GM19043 (cell line): ENCODE data around the gene CTSO.

Experiments used
- ATAC-seq: cut with Tn5 transposase; IDR thresholded peaks from one replicate; pipeline ENCODE4 v1.9.1; 2021; ENCODE audit warnings: low read depth; ENCODE audit not compliant: unreplicated experiment

Gene CTSO

DNA sequence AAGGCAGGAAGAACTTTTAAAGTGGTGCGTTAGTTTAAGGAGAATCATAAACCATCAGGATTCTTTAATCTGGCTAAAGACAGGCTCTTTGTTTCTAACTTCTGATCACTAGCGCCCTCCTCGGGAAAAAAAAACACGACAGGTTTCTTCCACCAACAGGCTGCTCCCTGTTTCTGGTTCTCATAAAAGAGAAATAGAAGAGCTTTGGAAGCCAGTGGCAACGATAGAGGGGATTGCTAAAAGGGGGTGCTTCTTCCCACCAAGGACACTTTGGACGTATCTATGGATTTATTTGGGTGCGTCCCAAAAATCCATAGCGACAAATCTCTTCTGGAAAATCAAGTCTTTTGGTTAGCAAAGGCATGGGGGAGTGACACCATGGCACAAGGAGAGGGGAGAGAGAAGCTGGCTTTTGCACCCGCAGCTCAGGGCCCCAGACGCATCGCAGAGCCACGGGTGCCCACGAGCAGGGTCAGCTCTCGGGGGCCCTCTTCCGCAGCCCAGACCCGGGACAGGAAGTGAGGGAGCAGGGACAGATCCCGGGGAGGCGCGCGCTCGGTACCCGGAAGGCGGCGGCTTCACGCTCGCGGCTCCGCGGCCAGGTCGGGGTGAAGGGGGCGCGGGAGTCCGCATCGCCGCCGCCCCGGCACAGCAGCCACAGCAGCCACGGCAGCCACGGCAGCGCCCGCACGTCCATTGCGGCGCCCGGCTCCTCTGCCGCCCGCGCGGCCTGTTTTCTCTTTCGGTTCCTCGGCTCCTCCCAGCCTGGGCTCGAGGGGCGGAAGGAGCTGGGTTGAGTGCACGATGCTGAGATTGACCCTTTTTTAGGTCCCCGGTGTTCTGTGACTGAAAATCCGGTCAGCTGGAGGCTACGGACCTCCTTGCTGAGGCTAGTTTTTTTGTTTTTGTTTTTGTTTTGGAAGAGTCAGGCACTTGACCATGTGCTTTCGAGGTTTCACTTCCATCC lies at the start of gene CTSO:
CTSO (minus strand) TSS at position 716 of the 967 bp plus-strand sequence; CDS start at position 697, 19 bp downstream.
- ATAC-seq, result peak; percentile 88

GRCh38 chr4:156000491-156000890 lies 46.8 kb upstream of the CTSO start:
- no peak for ATAC-seq

GRCh38 chr4:155999725-156000124 lies 46.1 kb upstream of the CTSO start:
- no peak for ATAC-seq

DNA sequence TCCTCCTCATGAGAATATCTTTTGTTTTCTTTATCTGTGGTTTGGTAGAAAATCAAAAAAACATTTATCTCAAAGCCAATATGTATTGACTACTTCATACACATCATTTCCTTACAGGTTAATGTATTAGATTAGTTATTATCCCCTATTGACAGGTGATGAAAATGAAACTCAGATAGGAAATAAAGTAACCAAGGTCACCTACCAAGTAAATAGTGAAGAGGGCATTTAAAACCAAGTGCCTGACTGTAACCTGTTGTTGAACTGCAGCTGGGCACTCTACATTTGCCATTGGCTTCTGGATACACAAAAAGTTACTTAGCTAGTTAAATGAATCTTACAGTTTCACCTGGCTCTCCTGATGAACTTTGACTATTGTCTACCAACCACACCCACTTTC lies 41.4 kb upstream of the CTSO start:
- ATAC-seq, result no peak

- ATAC-seq, result no peak
These were observed 30.6 kb upstream of the CTSO start for GRCh38 chr4:155984106-155984797.

- no peak for ATAC-seq
These were observed 29.2 kb upstream of the CTSO start for GRCh38 chr4:155982736-155983385.

DNA sequence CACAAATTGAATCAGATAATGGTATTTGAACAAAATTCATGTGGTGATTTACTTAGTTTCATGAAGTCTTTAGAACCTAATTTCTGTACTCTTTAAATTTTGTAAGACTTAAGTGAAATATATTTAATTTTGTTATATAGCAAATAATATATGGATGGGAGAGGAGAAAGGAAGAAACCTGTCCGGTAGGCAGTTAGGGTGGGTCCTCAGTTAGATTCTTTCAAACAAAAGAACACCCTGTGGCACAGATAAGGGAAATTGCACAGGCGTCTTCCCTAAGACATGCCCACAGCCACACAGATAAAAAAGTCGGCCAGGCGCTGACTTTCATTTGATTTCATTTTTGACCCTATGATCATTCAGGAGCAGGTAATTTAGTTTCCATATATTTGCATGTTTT lies 25.1 kb upstream of the CTSO start:
- no peak for ATAC-seq

DNA sequence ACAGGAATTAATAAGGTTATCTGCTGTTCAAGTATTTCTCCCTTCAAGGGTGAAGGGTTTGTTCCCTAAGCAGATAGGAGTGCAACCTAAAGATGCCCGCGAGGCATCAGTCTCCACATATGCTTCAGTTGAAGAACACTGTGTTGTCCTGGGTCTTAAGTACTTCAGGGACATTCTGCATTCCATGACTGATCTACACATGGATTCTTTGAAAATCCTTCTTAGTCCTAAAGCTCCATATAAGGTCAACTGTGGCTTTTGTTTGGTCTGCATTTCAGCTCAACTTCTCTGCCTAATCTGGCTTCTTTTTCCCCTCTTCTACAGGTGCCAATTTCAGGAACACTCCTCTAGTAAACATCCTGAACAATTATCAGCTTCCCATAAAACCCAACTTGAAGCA lies 21.8 kb upstream of the CTSO start:
- ATAC-seq, result no peak

DNA sequence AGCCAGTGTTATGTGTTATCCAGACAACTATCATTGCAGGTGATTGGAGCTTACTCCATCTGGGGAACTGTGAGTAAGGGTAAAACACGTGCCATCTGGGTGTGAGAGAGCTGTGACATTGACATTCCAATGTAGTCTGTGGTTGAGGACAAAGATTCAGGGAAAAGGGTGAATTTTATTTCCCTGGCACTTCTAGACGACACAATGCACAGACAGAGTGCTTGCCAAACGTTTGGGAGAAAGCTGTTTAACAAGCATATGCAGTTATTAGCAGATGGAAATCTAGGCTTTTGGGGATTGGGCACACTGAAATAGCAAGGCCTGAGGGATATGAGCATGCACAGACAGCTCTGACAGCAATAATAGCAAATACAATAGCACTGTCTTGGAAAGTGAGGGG lies 21.3 kb upstream of the CTSO start:
- no peak for ATAC-seq

DNA sequence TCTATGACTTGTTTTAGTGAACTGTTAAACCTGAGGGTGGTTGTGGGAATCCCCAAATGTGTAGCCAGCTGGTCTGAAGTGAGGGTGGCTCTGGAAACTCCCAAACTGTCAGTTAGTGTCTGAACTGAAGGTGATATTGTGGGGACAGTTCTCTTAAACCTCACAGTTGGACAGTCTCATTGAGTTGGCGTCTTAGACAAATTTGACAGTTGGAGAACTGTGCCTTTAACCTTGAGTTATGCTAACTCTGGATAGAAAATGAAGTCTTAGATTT lies 20.7 kb upstream of the CTSO start:
- peak; percentile 92 for ATAC-seq

DNA sequence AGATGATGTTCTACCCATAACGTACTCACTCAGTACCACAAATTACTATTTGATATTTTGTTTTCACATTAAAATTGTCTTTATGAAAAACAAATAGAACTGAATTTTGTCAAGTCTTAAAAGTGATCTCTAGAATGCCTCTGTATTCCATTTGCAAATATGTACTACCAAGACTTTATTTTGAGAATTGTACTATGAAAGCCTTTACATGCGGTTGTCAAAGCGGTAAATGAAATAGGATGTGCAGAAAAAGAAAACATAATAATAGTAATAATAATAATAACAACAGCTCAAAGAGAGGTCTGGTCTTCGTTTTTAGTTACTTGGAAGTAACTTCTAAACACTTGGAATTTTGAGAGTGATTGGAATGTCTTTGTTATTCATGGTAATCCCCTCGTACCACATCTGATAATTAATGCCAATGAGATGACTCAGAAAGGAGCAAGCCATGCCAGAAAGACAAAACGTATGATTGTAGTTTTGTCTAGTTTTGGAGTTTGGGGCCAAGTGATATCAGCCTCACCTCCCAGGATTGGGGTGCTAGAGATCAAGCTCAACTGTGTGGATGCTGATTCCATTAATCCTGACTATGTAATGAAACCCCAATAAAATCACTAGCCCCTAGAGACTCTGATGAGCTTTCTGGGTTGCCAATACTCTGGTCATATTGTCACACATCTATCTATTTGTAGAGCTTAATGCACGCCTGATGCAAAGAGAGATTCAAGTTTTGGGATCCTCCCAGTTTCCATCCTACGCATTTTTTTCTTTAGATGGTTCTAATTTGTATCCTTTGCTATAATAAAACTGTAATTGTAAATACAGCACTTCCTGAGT lies 20.2 kb upstream of the CTSO start:
- ATAC-seq, result peak; percentile 26

- peak; percentile 40 for ATAC-seq
These were observed 18.4 kb upstream of the CTSO start for GRCh38 chr4:155972098-155972497.

DNA sequence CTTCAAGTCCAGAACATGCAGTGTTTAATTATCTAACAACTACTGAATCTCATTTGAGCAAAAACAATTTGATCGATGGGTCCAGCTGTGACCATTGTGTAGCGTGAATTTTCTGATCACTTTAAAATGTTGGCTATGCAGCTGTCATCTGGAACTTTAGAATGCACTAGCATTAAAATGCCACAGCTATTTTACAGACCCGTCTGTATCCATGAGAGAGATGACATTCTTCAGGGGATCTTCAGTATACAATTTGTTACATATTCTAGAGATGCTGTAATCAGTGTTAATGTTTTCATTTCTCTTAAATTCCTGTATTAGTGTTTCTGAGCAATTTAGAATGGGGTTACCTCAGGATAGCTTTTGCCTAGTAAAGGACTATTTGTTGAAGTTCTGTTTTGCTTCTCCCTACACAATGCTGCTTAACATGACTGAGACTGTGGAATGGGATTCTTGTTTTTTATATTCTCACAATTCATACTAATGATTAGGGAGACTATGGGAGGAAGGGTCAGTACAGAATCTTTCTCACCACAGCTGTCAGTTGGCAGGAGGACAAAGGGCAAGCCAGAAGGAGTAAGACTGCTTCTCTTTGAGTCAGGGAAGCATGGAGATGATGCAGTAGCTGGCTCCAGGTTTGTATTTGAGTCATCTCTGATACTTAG lies 13.2 kb upstream of the CTSO start:
- no peak for ATAC-seq

DNA sequence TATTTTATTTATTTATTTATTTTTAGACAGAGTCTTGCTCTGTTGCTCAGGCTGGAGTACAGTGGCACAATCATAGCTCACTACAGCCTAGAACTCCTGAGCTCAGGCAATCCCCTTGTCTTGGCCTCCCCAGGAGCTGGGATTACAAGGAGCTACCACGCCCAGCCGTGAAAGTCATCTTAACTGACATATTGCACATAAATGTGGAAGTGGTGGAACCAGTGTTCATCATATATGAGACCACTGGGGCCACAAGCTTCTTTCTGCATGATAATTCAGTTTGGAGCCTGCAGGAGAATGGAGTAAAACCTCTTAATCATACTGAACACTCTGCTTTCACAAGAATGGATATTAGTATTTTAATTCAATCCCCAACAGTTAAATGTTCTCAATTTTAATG lies 12.5 kb upstream of the CTSO start:
- no peak for ATAC-seq

DNA sequence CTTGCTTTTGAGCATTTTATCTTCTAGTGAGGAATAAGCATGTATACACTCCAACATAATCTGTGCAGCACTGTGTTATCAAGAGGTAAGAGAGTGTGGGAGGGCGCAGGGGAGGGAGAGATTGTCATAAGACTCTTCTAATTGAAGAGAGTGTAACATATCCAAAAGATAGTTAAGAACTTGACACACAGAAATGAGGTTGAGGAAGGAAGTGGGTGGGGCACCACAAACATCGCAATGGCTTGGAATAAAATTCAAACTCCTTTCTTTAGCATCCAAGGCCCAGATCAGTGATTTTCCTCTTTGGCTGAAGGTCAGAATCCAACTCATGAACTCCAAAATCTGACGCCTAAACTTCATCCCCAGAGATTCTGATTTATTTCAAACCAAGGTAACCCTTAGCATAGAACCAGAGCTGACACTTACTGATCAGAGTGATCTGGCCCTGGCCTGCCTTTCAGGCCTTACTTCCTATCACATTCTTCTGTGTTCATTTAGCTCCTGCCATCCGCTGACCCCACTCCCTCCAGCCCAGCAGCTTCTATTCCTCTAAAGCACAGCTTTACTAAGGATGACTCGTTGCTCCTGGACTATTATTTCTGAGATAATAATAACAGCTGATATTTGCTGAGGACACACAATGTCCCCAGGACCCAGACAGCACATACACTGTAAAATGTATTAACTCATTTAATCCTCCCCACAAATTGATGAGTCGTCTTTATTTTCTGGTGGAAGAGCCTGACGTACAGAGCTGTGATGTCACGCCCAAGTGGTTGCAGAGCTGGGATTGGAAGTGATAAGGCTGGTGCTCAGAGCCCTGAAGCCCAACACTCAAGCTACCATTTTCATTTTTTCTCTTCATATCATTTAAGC lies 10.6 kb upstream of the CTSO start:
- no peak for ATAC-seq

DNA sequence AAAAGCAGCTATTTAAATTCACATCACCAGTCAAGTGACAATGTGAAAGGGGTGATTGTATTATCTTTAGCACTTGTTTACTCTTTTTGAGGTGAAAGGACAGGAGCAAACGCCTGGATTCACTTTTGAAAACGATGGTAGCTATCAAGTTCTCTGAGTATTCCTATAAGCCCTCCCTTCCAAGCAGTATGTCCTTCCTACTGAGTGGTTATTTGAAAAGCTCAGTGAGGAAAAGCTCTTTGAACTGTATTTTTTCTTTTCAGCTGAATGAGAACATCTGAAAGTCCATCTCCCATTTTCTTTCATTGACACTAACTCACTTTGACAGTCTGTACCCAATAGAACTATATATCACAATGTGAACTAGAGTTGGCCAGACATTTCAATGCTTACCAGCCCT lies 9.1 kb upstream of the CTSO start:
- no peak for ATAC-seq

GRCh38 chr4:155961575-155961974 lies 7.9 kb upstream of the CTSO start:
- ATAC-seq, result no peak

DNA sequence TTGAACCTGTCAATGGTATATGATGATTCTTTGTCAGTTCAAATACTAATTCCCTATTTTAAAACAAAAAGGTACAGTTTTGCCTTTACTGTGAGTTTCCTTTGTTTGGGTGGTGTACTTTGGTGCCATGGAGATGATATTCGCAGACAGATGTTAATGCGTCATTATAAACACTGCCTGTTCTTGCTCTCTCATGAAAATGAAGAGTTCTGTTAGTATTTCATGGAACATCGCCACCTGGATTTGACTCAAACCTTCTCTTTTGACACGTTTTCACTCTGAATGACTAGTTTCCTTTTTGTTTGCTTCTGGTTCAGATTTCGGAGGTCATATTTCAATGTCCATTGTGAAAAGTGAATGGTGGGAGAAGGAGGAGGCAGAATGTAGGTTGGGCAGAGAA lies 6.9 kb upstream of the CTSO start:
- no peak for ATAC-seq

DNA sequence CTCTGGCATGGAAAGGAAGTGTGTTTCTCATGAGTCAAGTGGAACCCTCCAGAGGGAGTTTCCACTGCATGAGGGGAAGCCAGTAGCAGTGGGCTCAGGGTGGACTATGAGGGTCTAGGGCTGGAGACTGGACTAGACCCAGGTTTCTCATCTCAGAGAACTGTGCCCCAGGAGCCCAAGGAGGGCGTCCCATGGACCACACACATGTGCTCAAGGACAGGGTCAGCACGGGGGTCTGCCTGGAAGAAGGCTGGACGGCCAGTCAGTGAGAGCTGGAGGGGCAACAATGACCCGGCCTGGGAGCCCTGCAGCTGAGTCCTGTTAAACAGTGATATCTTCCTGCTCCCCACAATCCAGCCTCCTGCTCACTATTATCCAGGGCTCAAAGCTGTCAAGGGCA lies 5.8 kb upstream of the CTSO start:
- ATAC-seq, result no peak
